Activated T-cell treated with anti-CD3 and anti-CD28 coated beads for 1 hour (primary cell): ENCODE measurements around the gene RPTOR.
"Not testable (repeated sequence)": the region's sequence is repeated elsewhere in the genome, so short reads cannot be mapped to it uniquely, and the experiment has no call there.

ENCODE experiments used
- DNase-seq: peaks from one replicate; pipeline ENCODE4 v3.0.0-alpha.2; 2020; ENCODE audit warnings: low read depth

RPTOR gene

DNA sequence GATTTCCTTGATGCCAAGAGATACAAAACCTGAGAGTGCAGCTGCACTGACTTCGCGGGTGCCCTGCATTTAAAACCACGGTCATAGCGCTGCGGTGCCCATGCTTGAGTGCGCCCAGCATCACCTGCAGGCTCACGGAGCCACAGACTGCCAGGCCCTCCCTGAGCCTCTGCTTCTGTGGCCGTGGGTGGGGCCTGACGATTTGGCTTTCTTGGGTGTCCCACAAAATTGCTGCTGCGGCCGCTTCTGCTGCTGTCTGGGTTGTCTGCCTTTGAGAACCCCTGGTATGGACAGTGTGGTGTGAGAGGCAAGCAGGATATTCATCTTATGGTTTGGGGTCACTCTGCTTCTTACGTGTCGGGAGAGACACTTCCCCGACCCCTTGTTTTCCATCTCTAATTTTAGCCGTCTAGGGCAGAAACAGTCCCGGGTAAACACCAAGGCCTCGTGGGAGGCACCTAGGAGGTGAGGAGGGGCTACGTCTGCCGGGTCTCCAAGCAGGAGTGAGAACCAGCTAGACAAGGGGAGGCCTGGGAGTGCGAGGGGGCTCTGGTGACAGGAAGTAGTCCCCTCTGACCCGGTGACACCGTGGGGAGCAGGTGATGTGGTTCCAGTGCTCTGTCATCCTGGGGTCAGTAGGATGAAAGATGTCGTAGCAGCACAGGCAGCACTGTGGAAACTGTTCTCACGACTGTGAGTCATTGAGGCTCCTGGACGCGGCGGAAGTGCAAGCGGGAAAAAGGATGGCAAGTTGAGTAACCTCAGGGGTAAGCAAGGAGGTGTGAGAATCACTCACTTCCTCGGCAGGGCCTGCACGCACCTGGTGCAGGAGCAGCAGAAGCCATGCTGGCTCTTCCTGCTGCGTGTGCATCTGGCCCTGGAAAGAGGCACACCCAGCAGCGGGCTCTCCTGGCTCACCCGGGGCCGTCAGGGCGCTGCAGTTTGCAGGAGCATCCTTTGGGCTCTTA is 176.3 kb downstream of the RPTOR start:
- DNase-seq, result peak; percentile 39

DNA sequence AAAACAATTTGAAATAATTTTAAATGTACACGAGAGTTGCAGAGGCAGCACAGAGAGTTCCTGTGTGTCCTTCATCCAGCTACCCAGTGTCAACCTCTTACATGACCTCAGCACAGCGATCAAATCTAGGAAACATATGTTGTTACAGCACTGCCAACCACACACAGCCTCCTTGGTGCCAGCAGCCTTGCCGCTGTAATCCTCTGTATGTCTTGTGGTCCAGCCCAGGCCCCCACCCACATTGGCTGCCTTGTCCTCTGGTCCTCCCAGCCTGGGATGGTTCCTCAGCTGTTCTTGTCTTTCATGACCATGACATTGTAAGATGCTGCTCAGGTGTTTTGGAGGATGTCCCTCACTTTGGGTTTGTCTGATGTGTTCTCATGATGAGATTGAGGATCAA is 178.0 kb downstream of the RPTOR start:
- DNase-seq, result no peak

GRCh38 chr17:80724775-80725266 is 180.2 kb downstream of the RPTOR start:
- no peak for DNase-seq

DNA sequence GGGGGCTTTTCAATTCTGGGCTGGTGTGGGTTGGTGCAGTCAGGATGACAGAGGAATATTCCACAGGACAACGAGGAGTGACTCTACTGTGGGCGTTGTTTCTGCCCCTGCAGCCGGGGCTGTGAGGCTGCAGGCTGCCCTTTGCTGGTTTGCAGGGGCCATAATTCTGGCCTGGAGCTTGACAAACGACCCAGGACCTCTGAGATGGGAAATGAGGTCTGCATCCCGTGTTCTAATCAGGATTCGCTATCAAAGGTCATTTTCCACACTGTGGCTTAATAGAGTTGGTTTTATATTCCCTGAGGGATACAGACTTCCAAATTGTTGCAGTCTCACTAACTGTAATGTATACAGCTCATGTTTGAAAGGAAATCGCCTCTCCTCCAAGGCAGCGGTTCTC is 180.9 kb downstream of the RPTOR start:
- DNase-seq, result no peak

- no peak for DNase-seq
Observed at GRCh38 chr17:80726558-80727408, 182.1 kb downstream of the RPTOR start.

GRCh38 chr17:80727409-80727755 is 182.7 kb downstream of the RPTOR start:
- no peak for DNase-seq

DNA sequence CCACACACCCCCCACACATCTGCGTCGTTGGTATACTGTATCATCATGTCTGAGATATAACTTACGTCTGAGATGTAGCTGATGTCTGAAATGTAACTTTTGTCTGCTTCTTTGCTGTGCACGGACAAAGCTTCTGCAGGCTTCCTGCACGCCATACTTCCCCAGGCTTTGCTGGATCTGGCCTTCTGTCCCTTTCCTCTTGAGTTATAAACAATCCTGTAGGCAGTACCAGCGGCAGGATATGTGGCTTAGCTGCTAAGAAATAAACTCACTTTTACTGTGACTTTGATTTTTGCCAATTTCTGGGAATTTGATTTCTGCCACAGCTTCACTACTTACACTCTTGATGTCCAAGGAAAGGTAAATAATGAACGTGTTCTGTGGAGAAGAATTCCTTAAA is 184.4 kb downstream of the RPTOR start:
- DNase-seq, result no peak

GRCh38 chr17:80729761-80730160 is 185.1 kb downstream of the RPTOR start:
- no peak for DNase-seq

DNA sequence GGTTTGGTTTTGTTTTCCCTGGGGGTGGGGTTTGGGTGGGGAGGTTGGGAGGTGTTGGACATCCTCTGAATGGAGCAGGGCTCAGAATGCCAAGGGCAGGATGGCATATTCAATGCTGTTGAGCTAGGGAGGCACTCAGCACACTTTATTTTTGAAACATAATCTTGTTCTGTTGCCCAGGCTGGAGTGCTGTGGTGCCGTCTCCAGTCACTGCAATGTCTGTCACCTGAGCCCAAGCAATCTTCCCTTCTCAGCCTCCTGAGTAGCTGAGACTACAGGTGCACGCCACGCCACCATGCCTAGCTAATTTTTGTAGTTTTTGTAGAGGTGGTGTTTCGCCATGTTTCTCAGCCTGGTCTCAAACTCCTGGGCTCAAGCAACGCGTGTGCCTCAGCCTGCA is 186.1 kb downstream of the RPTOR start:
- DNase-seq, result no peak

DNA sequence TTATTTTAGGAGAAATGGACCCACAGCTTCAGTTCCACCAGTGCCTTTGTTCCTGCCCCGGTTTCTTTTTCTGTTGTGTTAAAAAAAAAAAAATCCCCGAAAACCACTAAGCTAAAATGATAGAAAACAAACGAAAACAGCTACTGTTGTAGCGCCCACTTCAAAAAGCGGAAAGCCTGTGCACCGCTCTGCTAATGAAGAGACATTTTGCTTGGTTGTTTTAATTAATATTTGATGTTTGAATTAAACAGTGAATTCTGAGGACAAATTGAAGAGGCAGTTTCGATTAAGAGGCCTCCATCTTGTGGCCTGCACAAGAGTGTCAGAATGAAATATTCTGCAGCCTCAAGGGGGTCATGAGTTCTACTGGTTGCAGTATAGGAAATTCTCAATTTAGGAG is 186.7 kb downstream of the RPTOR start:
- no peak for DNase-seq

DNA sequence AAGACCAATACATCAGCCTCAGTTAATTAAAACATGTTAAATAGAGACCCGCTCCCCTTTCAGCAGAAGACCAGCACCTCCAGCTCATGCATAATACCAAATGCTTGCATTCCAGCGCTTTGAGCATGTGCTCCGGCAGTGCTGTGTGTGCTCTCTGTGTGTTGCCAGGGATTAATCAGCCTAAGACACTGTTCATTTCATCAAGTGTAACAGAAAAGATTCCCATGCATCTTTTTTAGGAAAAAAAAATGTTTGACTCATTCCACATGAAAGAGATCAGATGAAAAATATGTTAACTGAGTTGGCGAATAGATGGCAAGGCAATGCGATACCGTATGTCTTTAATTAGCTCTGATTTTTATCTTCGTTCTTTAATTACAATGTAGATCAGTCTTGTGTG is 187.6 kb downstream of the RPTOR start:
- DNase-seq, result no peak

GRCh38 chr17:80737106-80738019 is 192.7 kb downstream of the RPTOR start:
- no peak for DNase-seq

DNA sequence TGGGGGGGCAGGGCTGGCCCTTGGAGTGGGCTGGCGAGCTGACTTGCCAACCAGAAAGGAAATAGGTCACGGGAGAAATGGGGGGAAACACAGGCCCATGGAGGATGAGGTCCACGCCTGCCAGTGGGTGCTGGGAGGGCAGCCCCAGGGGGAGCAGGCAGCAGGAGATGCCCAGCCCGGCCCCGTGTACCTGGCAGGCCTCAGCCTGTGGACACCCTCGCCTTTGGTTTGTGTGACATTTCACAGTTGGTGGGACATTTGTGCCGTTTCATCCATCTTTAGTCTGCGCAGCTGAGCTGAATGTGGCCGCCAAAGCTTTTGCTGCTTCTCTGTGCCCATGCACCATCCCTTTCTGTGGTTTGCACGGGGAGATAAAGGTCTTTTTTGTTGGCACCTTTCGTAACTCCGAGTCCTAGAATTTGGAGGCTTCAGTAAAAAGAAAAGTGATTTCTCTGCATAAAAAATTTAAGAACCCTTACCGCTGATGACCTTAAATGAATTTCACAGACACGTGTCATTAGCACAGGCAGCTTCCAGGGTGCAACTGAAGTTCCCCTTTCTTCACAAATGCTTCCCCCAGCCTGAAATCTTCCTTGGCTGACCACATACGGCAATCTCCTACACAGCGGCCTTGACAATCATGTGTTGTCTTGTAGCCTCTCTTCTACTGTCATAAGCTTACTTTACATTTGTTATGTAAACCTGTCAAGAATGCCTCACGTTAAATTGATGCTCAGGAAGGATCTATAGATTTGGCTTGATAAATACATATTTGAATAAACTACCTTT is 193.6 kb downstream of the RPTOR start:
- no peak for DNase-seq

DNA sequence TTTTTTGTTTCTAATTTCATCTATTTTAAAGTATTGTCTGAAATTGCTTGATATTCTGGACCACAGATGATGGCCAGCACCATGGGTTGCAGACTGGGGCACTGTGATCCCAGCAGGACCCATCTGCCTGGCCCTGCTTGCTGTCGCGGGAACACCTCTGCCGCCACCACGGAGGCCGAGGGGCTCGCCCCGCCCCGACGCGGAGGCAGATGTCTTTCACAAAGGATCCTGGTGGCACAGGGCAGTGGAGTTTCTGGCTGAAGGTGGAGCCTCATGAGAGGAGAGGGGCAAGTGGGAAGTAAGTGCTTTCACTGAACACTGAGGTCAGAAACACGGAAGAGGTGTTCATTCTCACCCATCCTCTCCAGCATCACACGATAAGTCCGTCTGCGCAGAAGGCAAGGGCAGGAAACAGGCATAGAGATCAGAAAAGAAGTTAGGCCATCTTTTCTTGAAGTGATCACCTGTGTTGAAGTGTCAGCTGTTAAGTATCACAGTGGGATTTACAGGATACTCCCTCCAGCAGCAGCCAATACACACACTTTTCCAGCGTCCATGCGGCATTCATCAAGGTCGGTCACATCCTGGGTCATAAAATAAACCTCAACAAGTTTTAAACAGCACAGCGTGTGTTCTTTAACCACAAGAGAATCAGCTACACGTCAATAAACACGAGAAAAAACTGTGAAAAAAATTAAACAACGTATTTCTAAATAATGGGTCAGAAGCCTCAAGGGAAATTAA is 194.5 kb downstream of the RPTOR start:
- no peak for DNase-seq

DNA sequence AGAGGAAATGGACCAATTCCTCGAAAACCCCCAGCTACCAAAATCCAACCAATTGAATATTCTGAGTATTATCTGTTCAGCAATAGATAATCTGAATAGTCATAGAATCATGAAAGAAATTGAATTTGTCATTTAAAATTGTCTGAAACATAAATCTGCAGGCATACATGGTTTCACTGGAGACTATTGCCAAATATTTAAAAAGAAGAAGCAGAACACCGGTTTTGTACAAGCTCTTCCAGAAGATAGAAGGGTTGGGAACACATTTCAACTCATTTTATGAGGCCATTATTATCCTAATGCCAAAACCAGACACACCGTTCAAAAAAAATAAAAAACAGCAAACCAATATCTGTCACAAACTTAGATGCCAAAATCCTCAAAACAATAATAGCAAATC is 195.5 kb downstream of the RPTOR start:
- DNase-seq, result no peak

- DNase-seq, result no peak
Observed at GRCh38 chr17:80742091-80742490, 197.5 kb downstream of the RPTOR start.

DNA sequence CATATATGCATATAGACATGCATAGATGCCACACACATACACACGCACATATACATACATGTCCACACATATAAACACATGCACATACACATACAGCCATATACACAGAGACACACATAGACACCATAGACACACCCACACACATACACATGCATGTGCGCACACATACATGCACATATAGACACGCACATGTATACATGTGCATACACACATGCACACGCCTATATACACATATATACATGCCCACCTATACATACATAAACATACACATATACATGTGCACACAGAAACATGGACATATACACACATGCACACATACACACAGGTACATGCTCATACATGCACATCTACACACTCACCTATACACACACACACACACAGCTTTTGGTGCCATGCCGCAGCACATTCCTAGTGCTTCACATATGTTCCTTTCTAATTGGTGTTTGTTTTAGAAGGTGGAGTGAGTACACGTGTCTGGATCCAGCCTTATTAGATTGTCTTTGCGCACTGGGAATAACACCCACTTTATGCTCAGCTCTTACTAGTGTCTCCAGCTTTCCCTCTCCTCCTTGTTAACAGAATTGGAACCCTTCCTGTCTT is 198.0 kb downstream of the RPTOR start:
- DNase-seq, result no peak

- peak; percentile 44 for DNase-seq
Observed at GRCh38 chr17:80743181-80743771, 198.6 kb downstream of the RPTOR start.

- not testable (repeated sequence) for DNase-seq
Observed at GRCh38 chr17:80743973-80744372, 199.3 kb downstream of the RPTOR start.
